Lower leg skin (tissue), 3 donors: ENCODE data around the gene TRAK1.

Experiments
- POLR2A ChIP-seq, 2 donors: fragments of 450-650 bp; IDR thresholded peaks; one replicate each; pipeline ENCODE4 v1.6.1; 2016 to 2017; ENCODE audit warnings: antibody characterized with exemption in 2 of 2, mild to moderate bottlenecking in 1 of 2, moderate library complexity in 1 of 2
- TF ChIP-seq, protein P1 (sequence below), 3 donors: fragments of 450-650 bp; IDR thresholded peaks; one replicate each; pipeline ENCODE4 v1.5.1; 2016; ENCODE audit warnings: antibody characterized with exemption in 3 of 3, mild to moderate bottlenecking in 3 of 3, moderate library complexity in 2 of 3

- no peak for TF ChIP-seq POLR2A (IDR thresholded peaks at IDR 0.05)
- TF ChIP-seq, protein P1, sequence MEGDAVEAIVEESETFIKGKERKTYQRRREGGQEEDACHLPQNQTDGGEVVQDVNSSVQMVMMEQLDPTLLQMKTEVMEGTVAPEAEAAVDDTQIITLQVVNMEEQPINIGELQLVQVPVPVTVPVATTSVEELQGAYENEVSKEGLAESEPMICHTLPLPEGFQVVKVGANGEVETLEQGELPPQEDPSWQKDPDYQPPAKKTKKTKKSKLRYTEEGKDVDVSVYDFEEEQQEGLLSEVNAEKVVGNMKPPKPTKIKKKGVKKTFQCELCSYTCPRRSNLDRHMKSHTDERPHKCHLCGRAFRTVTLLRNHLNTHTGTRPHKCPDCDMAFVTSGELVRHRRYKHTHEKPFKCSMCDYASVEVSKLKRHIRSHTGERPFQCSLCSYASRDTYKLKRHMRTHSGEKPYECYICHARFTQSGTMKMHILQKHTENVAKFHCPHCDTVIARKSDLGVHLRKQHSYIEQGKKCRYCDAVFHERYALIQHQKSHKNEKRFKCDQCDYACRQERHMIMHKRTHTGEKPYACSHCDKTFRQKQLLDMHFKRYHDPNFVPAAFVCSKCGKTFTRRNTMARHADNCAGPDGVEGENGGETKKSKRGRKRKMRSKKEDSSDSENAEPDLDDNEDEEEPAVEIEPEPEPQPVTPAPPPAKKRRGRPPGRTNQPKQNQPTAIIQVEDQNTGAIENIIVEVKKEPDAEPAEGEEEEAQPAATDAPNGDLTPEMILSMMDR (IDR thresholded peaks at IDR 0.05): no peak
Observed at GRCh38 chr3:42157540-42158538, 66.7 kb downstream of the TRAK1 start.
